Sigmoid colon (tissue), 4 donors: Measurements from ENCODE around the gene HDGF.

Source experiments
- CTCF ChIP-seq, 4 experiments: fragments of 450-650 bp in 3 of 4; fragments of 200-600 bp in 1 of 4; IDR thresholded peaks; one replicate each; pipeline ENCODE4 v1.5.1; 2016 to 2019; ENCODE audit warnings: antibody characterized with exemption in 4 of 4, mild to moderate bottlenecking in 3 of 4, moderate library complexity in 2 of 4
- EP300 ChIP-seq, 4 donors: sonication (generic); formaldehyde crosslinking; IDR thresholded peaks; one replicate each; pipeline ENCODE4 v1.6.1; 2017; ENCODE audit warnings: antibody characterized with exemption in 4 of 4
- POLR2AphosphoS5 ChIP-seq, 4 donors: sonication (generic); formaldehyde crosslinking; IDR thresholded peaks; one replicate each; pipeline ENCODE4 v1.6.1; 2017; ENCODE audit warnings: antibody characterized with exemption in 4 of 4

- TF ChIP-seq CTCF (IDR thresholded peaks at IDR 0.05): no peak
- TF ChIP-seq EP300 (IDR thresholded peaks at IDR 0.05): no peak
- TF ChIP-seq POLR2AphosphoS5 (IDR thresholded peaks at IDR 0.05): no peak
Measured at GRCh38 chr1:156749419-156750118, 1.9 kb downstream of the HDGF start.
